NCI-H2107 treated with DMSO at 0.1 percent for 48 hours (cell line): ENCODE measurements around the gene BCL2A1.
"Not testable (repeated sequence)": the region's sequence is repeated elsewhere in the genome, so short reads cannot be mapped to it uniquely, and the experiment has no call there.

Experiments used
- DNase-seq: peaks from one replicate; lab custom pipeline; 2025; ENCODE audit not compliant: unreplicated experiment; lab: John Stamatoyannopoulos, UW

The BCL2A1 gene

GRCh38 chr15:79962178-79962577 is 8.8 kb downstream of the BCL2A1 start:
- no peak for DNase-seq

- no peak for DNase-seq
Measured at GRCh38 chr15:79960502-79961212, 10.3 kb downstream of the BCL2A1 start.

- DNase-seq = no peak
Measured at GRCh38 chr15:79957741-79958140, 13.3 kb downstream of the BCL2A1 start.

- DNase-seq = no peak
Measured at GRCh38 chr15:79956354-79956939, 14.5 kb downstream of the BCL2A1 start.

GRCh38 chr15:79954661-79955060 is 16.3 kb downstream of the BCL2A1 start:
- no peak for DNase-seq

- DNase-seq = no peak
Measured at GRCh38 chr15:79953951-79954444, 17.0 kb downstream of the BCL2A1 start.

- no peak for DNase-seq
Measured at GRCh38 chr15:79952329-79952728, 18.7 kb downstream of the BCL2A1 start.

- no peak for DNase-seq
Measured at GRCh38 chr15:79950247-79950646, 20.7 kb downstream of the BCL2A1 start.

GRCh38 chr15:79948761-79949160 is 22.2 kb downstream of the BCL2A1 start:
- DNase-seq = no peak

- no peak for DNase-seq
Measured at GRCh38 chr15:79948095-79948695, 22.8 kb downstream of the BCL2A1 start.

GRCh38 chr15:79947009-79947408 is 24.0 kb downstream of the BCL2A1 start:
- DNase-seq = no peak

GRCh38 chr15:79944622-79945021 is 26.4 kb downstream of the BCL2A1 start:
- DNase-seq = no peak

GRCh38 chr15:79943820-79944219 is 27.2 kb downstream of the BCL2A1 start:
- DNase-seq = no peak

GRCh38 chr15:79942741-79943481 is 28.1 kb downstream of the BCL2A1 start:
- DNase-seq = no peak

GRCh38 chr15:79939399-79939798 is 31.6 kb downstream of the BCL2A1 start:
- DNase-seq = no peak

- DNase-seq = no peak
Measured at GRCh38 chr15:79938143-79938542, 32.9 kb downstream of the BCL2A1 start.

GRCh38 chr15:79935556-79936201 is 35.3 kb downstream of the BCL2A1 start:
- not testable (repeated sequence) for DNase-seq

GRCh38 chr15:79933231-79933630 is 37.8 kb downstream of the BCL2A1 start:
- DNase-seq = no peak

- DNase-seq = no peak
Measured at GRCh38 chr15:79932447-79932846, 38.5 kb downstream of the BCL2A1 start.

GRCh38 chr15:79930516-79930915 is 40.5 kb downstream of the BCL2A1 start:
- DNase-seq = no peak

GRCh38 chr15:79929412-79929811 is 41.6 kb downstream of the BCL2A1 start:
- no peak for DNase-seq
